Testis (tissue), 3 donors: Measurements from ENCODE around the gene TTC9C. TPM values are rescaled to one million over a fixed set of nuclear protein-coding genes. Genes with fewer than 3 reads are reported as not detected.

Experiments used
- DNase-seq: peaks from one replicate; pipeline ENCODE4 v3.0.0-alpha.2; 2019
- H3K27ac ChIP-seq, 2 donors: fragments of 200-600 bp; sonication (generic); one replicate each; pipeline ENCODE4 v1.5.1; 2019
- H3K27me3 ChIP-seq: fragments of 200-600 bp; sonication (generic); one replicate; pipeline ENCODE4 v1.5.1; 2019
- H3K36me3 ChIP-seq: fragments of 200-600 bp; sonication (generic); one replicate; pipeline ENCODE4 v1.5.1; 2017; ENCODE audit warnings: low read depth; ENCODE audit errors: missing control alignments
- H3K4me1 ChIP-seq: fragments of 200-600 bp; sonication (generic); one replicate; pipeline ENCODE4 v1.5.1; 2019
- H3K4me3 ChIP-seq, 2 donors: fragments of 200-600 bp; sonication (generic); one replicate each; pipeline ENCODE4 v1.5.1; 2017 to 2019
- H3K9me3 ChIP-seq: fragments of 200-600 bp; sonication (generic); one replicate; pipeline ENCODE4 v1.5.1; 2017
- POLR2A ChIP-seq: fragments of 450-650 bp; IDR thresholded peaks from one replicate; pipeline ENCODE4 v1.6.1; 2017; ENCODE audit warnings: antibody characterized with exemption, mild to moderate bottlenecking, moderate library complexity
- WGBS, 2 donors: methylation state at CpG; one replicate each; pipeline ENCODE4 v1.1.5; 2018; 5-methylcytosine and 5-hydroxymethylcytosine counted together
- intact Hi-C: fragments of 100-400 bp; cut with DNase I; formaldehyde crosslinking; loops from one replicate; pipeline ENCODE4 v1.15.1; 2023; ENCODE audit warnings: low total_unique reads
- polyA plus RNA-seq: library from polyadenylated mRNA; stranded (reverse); fragments of 350-450 nt; fragmentation: Illumina TruSeq; extraction: RNeasy Lipid Tissue Mini Kit (QIAGEN cat#74804); gene quantifications from one replicate; pipeline ENCODE4 v1.2.3, GENCODE V29; 2014; ENCODE audit warnings: low read depth, low replicate concordance; ENCODE audit not compliant: insufficient read depth
- total RNA-seq, 2 donors: library from RNA; depleted of rRNA; stranded (reverse); fragments of >200 nt; gene quantifications; one replicate each; pipeline ENCODE4 v1.2.3, GENCODE V29; 2016
- TF ChIP-seq, protein P1 (sequence below), 3 experiments: fragments of 450-650 bp in 2 of 3; fragments of 200-600 bp in 1 of 3; sonication (generic) in 1 of 3; IDR thresholded peaks; one replicate each; pipeline ENCODE4 v1.5.1; 2016 to 2019; ENCODE audit warnings: antibody characterized with exemption in 3 of 3, mild to moderate bottlenecking in 2 of 3, moderate library complexity in 1 of 3

TTC9C gene
- total and polyA plus RNA-seq, 3 donors from 2014 or later: 34.0 to 41.5 (median 39.5) TPM

DNA sequence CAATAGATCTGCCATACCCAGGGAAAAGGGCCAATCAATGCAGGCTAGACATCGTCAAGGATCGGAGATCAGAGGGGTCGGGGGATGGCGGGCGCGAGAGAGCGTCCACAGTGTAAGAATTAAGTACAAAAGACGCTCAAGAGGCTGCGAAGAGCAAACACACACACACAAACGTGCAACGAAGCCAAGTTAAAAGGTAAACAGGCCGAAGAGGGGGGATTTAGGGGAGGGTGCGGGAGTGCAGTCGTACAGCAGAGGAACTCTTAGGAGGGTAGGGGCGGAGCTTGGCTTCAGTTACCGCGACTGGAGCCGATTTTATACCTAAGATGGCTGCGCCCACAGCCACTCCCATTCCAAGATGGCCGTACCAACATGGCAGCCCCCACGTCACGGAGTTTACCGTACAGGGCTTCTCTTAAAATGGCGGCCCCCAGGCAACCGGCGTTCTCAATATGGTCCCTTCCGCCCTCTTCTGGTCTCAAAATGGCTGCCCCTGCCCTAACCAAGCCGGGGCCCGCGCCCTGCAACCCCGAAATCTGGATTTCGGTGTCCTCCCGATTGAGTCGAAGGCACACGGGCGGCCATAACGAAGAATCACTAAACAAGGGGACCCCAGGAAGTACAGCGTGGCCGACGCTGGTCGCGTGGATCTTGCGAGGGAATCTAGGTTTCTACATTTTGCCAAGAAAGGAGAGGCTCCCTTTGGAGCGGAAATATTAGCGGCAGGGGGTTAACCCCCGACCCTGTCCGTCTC is 18.9 kb upstream of the TTC9C start:
- TF ChIP-seq POLR2A: no peak
- TF ChIP-seq, protein P1, sequence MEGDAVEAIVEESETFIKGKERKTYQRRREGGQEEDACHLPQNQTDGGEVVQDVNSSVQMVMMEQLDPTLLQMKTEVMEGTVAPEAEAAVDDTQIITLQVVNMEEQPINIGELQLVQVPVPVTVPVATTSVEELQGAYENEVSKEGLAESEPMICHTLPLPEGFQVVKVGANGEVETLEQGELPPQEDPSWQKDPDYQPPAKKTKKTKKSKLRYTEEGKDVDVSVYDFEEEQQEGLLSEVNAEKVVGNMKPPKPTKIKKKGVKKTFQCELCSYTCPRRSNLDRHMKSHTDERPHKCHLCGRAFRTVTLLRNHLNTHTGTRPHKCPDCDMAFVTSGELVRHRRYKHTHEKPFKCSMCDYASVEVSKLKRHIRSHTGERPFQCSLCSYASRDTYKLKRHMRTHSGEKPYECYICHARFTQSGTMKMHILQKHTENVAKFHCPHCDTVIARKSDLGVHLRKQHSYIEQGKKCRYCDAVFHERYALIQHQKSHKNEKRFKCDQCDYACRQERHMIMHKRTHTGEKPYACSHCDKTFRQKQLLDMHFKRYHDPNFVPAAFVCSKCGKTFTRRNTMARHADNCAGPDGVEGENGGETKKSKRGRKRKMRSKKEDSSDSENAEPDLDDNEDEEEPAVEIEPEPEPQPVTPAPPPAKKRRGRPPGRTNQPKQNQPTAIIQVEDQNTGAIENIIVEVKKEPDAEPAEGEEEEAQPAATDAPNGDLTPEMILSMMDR (IDR thresholded peaks at IDR 0.05): no peak
- H3K4me1 ChIP-seq: peaks cover 44% of the 10 kb centered on the region
- peak; percentile 99 for DNase-seq
- intact Hi-C loops: no loop called here
- no peaks in the 10 kb centered on the region for H3K27me3 ChIP-seq
- WGBS, 2 donors: 1 to 3% methylated on average over 31 to 47 of the region's 47 CpGs
- H3K9me3 ChIP-seq: no peaks in the 10 kb centered on the region
- H3K36me3 ChIP-seq: no peaks in the 10 kb centered on the region
- peak overlapping the region; percentile 59 to 64 for H3K4me3 ChIP-seq
- peak overlapping the region; percentile 80 to 99 for H3K27ac ChIP-seq

DNA sequence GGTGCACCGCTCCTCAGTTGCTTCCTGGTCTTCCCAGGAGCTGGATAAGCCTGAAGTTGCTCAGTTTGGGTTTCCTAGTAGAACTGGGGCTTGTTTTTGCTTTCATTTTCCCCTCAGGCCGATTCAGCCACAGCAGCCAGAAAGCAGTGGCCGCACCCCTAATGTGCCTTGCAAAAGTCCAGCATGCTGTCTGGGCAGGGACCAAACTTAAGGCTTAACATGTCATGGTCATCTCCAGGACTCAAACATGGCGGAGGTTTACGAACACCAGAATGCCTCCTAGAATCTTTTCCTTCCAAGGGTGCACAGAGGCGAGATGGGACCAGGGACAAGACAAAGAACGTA is 18.3 kb upstream of the TTC9C start:
- Histone ChIP-seq H3K9me3 (no peaks in the 10 kb centered on the region), H3K27me3 (no peaks in the 10 kb centered on the region), H3K36me3 (no peaks in the 10 kb centered on the region), H3K4me1 (peaks cover 44% of the 10 kb centered on the region), H3K27ac (peak overlapping the region; percentile 80 to 99), H3K4me3 (peak overlapping the region; percentile 59 to 64)
- WGBS, 2 donors: 34 to 37% methylated on average over 7 of the region's 7 CpGs
- peak; percentile 51 for DNase-seq
- TF ChIP-seq, protein P1 (IDR thresholded peaks at IDR 0.05): no peak
- TF ChIP-seq POLR2A: no peak
- intact Hi-C loops: no loop called here

DNA sequence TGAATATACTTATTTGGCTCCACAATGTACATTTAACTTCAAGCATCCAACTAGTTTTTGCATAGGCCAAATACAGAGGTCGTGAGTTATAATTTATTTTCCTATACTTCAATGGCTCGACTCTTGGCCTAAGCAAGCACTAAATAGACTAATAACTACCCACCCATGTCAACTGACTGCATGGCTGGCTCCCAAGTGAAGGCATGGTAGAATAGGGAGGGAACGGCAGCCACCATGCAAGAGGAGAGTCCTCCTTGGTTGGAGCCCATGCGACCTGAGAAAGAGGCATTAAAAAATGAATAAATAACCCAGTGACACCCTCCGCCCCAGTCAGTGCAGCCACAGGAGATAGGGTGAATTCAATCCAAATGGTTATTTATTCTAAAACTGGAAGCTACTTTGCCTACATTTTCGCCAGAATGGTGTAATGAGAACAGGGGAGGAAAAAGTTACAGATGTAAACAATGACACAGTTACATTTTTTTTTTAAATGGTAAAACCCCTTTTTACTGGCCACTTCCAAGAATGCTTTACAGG is 15.9 kb upstream of the TTC9C start:
- no peaks in the 10 kb centered on the region for H3K27me3 ChIP-seq
- TF ChIP-seq POLR2A: no peak
- TF ChIP-seq, protein P1 (IDR thresholded peaks at IDR 0.05): no peak
- H3K9me3 ChIP-seq: no peaks in the 10 kb centered on the region
- H3K36me3 ChIP-seq: no peaks in the 10 kb centered on the region
- H3K4me3 ChIP-seq: no peak overlapping the region
- peaks cover 26% of the 10 kb centered on the region for H3K4me1 ChIP-seq
- intact Hi-C loops: no loop called here
- no peak overlapping the region for H3K27ac ChIP-seq
- DNase-seq: no peak
- WGBS, 2 donors: 74 to 86% methylated on average over 6 of the region's 6 CpGs

DNA sequence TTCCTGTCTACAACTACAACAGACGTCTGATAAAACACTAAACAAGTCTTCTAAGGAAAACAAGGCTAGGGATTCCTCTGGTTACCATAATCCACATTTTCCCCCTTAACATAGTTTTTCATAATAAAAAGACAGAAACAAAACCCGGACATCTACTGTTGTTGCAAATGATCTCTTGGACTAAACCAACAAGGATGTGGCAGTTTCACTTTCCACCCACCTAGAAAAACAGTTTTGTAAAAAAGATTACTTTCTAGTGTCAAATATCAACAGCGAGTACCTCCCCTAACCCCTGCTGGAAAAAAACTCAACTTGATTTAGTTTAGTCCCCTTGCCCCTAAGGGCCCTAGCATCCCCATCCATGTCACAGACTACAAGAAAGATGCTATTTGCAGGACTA is 15.4 kb upstream of the TTC9C start:
- no peak for DNase-seq
- H3K27me3 ChIP-seq: no peaks in the 10 kb centered on the region
- H3K4me3 ChIP-seq: no peak overlapping the region
- intact Hi-C loops: no loop called here
- 64 to 75% methylated on average over 3 of the region's 3 CpGs for WGBS, 2 donors
- H3K36me3 ChIP-seq: no peaks in the 10 kb centered on the region
- H3K4me1 ChIP-seq: peaks cover 21% of the 10 kb centered on the region
- no peaks in the 10 kb centered on the region for H3K9me3 ChIP-seq
- H3K27ac ChIP-seq: no peak overlapping the region
- TF ChIP-seq, protein P1 (IDR thresholded peaks at IDR 0.05): no peak
- no peak for TF ChIP-seq POLR2A

DNA sequence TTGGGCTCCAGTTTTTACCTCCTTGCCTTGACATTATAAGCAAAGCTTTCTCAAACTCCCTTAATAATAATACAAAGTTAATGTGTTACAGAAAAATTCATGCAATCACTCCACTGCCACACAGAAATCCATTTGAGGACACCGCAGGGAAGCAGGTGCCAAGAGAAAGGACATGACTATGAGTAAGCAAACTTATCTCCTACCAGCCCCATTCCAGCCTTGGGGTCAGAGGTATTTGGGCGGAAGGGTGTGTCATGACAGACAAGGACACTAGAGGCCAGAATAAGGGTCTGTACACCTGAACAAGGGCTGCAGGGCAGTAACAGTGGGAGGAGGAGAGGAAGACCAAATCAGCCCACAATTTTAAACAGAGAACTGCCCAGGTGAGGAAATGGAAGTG is 14.9 kb upstream of the TTC9C start:
- WGBS, 2 donors: 81 to 83% methylated on average over 2 of the region's 2 CpGs
- no peak for DNase-seq
- Histone ChIP-seq H3K4me3 (no peak overlapping the region), H3K27ac (no peak overlapping the region), H3K36me3 (no peaks in the 10 kb centered on the region), H3K9me3 (no peaks in the 10 kb centered on the region), H3K4me1 (peaks cover 16% of the 10 kb centered on the region), H3K27me3 (no peaks in the 10 kb centered on the region)
- TF ChIP-seq, protein P1 (IDR thresholded peaks at IDR 0.05): no peak
- TF ChIP-seq POLR2A: no peak
- intact Hi-C loops: no loop called here
